ENCODE data around the gene CDH20. TPM values are rescaled to one million over a fixed set of nuclear protein-coding genes. Genes with fewer than 3 reads are reported as not detected.
A peak's percentile ranks its signal among the peaks of the same experiment; 100 is the strongest.

The CDH20 gene
- total RNA-seq, 4 donors from 2014 or later = 5.9 TPM; not detected in 3

DNA sequence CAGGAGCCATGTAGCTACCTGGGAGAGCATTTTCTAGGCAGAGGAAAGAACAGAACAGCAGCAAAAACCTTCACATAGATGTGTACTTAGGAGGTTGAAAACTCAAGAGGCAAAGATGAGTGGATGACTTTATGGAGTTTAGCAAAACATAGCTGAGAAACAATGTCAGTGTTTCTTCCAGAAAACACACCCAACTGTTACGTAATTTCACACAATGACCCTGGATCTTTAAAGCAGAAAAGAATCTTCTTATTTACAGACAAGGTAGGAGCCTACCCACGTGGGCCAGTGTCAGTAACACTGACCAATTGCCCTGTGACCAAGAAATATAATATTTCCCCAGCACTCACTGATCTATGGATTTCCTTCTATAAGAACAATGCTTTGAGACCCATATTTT, 254.6 kb downstream of the CDH20 start:
- TF ChIP-seq POLR2A (IDR thresholded peaks at IDR 0.05) = no peak
- TF ChIP-seq, protein P1, sequence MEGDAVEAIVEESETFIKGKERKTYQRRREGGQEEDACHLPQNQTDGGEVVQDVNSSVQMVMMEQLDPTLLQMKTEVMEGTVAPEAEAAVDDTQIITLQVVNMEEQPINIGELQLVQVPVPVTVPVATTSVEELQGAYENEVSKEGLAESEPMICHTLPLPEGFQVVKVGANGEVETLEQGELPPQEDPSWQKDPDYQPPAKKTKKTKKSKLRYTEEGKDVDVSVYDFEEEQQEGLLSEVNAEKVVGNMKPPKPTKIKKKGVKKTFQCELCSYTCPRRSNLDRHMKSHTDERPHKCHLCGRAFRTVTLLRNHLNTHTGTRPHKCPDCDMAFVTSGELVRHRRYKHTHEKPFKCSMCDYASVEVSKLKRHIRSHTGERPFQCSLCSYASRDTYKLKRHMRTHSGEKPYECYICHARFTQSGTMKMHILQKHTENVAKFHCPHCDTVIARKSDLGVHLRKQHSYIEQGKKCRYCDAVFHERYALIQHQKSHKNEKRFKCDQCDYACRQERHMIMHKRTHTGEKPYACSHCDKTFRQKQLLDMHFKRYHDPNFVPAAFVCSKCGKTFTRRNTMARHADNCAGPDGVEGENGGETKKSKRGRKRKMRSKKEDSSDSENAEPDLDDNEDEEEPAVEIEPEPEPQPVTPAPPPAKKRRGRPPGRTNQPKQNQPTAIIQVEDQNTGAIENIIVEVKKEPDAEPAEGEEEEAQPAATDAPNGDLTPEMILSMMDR (IDR thresholded peaks at IDR 0.05) = no peak
- Histone ChIP-seq H3K36me3 (no peaks in the 10 kb centered on the region), H3K9me3 (no peaks in the 10 kb centered on the region), H3K27ac (peak overlapping the region; percentile 1 to 75), H3K27me3 (no peaks in the 10 kb centered on the region), H3K4me3 (no peak overlapping the region), H3K4me1 (no peaks in the 10 kb centered on the region)
- DNase-seq = no peak
- intact Hi-C loops (cut with DNase I; ENCODE audit: low total_unique reads) = no loop called here

DNA sequence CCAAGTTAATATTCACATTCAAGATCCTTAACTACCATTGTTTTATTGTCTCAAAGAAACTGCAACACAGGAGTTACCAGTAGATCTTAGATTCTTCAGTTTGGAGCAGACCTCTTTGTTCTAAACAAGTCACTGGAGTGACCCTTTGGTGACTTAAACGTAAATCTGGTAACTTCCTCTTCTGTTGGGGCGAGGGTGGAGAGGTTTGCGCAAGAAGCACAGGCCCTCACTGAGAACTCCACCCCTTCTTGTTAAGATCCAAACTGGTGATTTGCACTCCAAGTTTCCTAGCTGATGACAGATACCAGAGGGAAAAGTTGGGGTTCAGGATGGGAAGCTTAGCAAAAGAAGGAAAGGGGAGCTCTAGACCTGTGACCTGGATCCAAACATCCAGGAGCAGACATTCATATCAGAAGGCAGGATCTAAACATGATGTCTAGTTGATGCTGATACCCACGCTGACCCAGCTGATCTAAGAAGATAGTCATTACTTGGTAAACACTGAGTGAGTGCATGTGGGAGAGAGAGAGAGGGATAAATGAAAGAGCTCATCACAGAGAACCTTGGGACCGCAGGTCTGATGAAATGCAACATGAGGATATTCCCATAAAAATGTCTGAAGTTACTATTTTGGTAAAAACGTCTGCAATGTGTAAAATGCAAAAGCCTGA, 256.0 kb downstream of the CDH20 start:
- intact Hi-C loops (cut with DNase I; ENCODE audit: low total_unique reads) = no loop called here
- H3K4me1 ChIP-seq = no peaks in the 10 kb centered on the region
- no peak overlapping the region for H3K4me3 ChIP-seq
- no peaks in the 10 kb centered on the region for H3K27me3 ChIP-seq
- peak; percentile 22 to 29 for DNase-seq
- H3K27ac ChIP-seq = peak overlapping the region; percentile 42 to 75
- no peak for TF ChIP-seq POLR2A (IDR thresholded peaks at IDR 0.05)
- TF ChIP-seq, protein P1 (IDR thresholded peaks at IDR 0.05) = no peak
- H3K9me3 ChIP-seq = no peaks in the 10 kb centered on the region
- no peaks in the 10 kb centered on the region for H3K36me3 ChIP-seq

DNA sequence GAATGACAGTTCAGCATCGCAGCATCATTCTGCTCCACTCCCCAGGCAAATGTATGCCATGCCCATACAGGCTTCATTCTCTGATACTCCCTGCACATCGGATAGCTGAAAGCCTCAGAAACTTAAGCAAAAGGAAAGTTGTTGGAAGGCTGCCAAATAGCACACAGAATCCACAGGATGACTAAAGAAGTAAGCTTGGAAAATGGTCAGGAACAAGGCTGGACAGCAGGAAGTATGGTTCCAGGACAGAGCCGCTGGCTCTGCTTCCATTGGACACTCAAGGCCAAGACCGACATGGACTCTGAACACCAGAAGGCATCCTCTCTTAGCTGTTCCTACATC, 256.5 kb downstream of the CDH20 start:
- DNase-seq = peak; percentile 42 to 50
- intact Hi-C loops (cut with DNase I; ENCODE audit: low total_unique reads) = no loop called here
- no peaks in the 10 kb centered on the region for H3K4me1 ChIP-seq
- no peaks in the 10 kb centered on the region for H3K27me3 ChIP-seq
- no peak overlapping the region for H3K4me3 ChIP-seq
- no peaks in the 10 kb centered on the region for H3K36me3 ChIP-seq
- H3K27ac ChIP-seq = peak overlapping the region; percentile 42 to 75
- TF ChIP-seq POLR2A (IDR thresholded peaks at IDR 0.05) = no peak
- TF ChIP-seq, protein P1 (IDR thresholded peaks at IDR 0.05) = no peak
- no peaks in the 10 kb centered on the region for H3K9me3 ChIP-seq

GRCh38 chr18:61591253-61591652, 258.0 kb downstream of the CDH20 start:
- Histone ChIP-seq H3K9me3 (no peaks in the 10 kb centered on the region), H3K4me3 (no peak overlapping the region), H3K27ac (no peak overlapping the region), H3K4me1 (no peaks in the 10 kb centered on the region), H3K36me3 (no peaks in the 10 kb centered on the region), H3K27me3 (no peaks in the 10 kb centered on the region)
- intact Hi-C loops (cut with DNase I; ENCODE audit: low total_unique reads) = no loop called here
- no peak for DNase-seq
- TF ChIP-seq, protein P1 (IDR thresholded peaks at IDR 0.05) = no peak
- no peak for TF ChIP-seq POLR2A (IDR thresholded peaks at IDR 0.05)

DNA sequence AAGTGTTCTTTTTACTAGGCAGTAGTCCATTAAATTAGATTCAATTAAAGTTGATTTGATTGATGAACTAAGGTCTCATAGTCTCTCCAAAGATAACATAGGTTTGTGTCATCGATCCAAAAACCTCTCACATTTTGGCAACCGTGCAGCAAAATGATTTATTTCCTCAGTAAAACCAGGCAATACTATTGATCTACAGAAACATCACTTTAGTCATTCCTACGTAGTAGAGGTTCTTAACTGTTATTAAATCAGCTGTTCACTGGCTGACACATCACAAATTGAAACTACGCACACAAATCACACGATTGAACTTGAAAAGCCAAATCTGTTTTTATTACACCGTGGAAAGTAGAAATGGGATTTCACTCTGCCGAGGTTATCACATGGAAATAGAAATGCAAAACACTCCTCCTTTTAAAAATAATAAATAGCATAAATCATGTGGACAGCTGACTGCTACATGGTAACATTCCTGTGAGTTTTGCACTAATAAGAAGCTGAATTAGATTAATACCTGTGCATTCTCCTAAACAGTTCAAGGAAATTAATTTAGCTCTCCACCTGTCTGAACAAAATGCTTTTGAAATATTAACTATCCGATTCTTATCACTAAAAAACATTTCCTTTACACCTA, 262.5 kb downstream of the CDH20 start:
- peak overlapping the region; percentile 62 to 69 for H3K27ac ChIP-seq
- intact Hi-C loops (cut with DNase I; ENCODE audit: low total_unique reads) = no loop called here
- no peak for DNase-seq
- H3K27me3 ChIP-seq = no peaks in the 10 kb centered on the region
- peak overlapping the region in 1 of 2 donors; percentile 9 for H3K4me3 ChIP-seq
- TF ChIP-seq, protein P1 (IDR thresholded peaks at IDR 0.05) = no peak
- TF ChIP-seq POLR2A (IDR thresholded peaks at IDR 0.05) = no peak
- no peaks in the 10 kb centered on the region for H3K9me3 ChIP-seq
- H3K4me1 ChIP-seq = peaks cover 0 to 4% of the 10 kb centered on the region in 2 donors
- H3K36me3 ChIP-seq = no peaks in the 10 kb centered on the region

Measured in uterus (tissue), 4 donors.